ENCODE results near the gene CADPS2. TPM values are rescaled to one million over a fixed set of nuclear protein-coding genes. Genes with fewer than 3 reads are reported as not detected.

The CADPS2 gene
- total RNA-seq, 2 experiments from 2014 or later = not detected

GRCh38 chr7:122369756-122370155, 516.5 kb downstream of the CADPS2 start:
- H3K9me3 ChIP-seq (ENCODE audit: control insufficient read depth in 1 of 2, insufficient read depth in 1 of 2, low read length in 2 of 2) = no peaks in the 10 kb centered on the region
- Mint-ChIP-seq H3K36me3 (ENCODE audit: low read depth) (no peaks in the 10 kb centered on the region), H3K27ac (no peak overlapping the region), H3K9me3 (peaks cover 9% of the 10 kb centered on the region), H3K27me3 (no peaks in the 10 kb centered on the region), H3K4me1 (ENCODE audit: low read depth) (no peaks in the 10 kb centered on the region), H3K4me3 (no peak overlapping the region)
- intact Hi-C loops (cut with DNase I, micrococcal nuclease) = no loop called here
- DNase-seq (no peak), ATAC-seq (ENCODE audit: poor library complexity) (no peak)
- no peak for TF ChIP-seq CTCF (IDR thresholded peaks at IDR 0.05)
- no peak overlapping the region for H3K27ac ChIP-seq (ENCODE audit: low read depth in 1 of 2, low read length in 2 of 2)
- POLR2A ChIA-PET = no interaction called here
- no peaks in the 10 kb centered on the region for H3K36me3 ChIP-seq (ENCODE audit: insufficient read depth, low read length)
- H3K4me1 ChIP-seq (ENCODE audit: insufficient read depth, low read length) = no peaks in the 10 kb centered on the region
- no peaks in the 10 kb centered on the region for H3K27me3 ChIP-seq (ENCODE audit: control insufficient read depth in 1 of 2, insufficient read depth in 2 of 2, low read length in 2 of 2)
- CTCF ChIA-PET = no interaction called here
- no peak overlapping the region for H3K4me3 ChIP-seq (ENCODE audit: low read length)

GRCh38 chr7:122364761-122365280, 521.4 kb downstream of the CADPS2 start:
- H3K27me3 Mint-ChIP-seq = no peaks in the 10 kb centered on the region
- ChIA-PET CTCF (no interaction called here), POLR2A (no interaction called here)
- no peak for DNase-seq
- H3K4me1 Mint-ChIP-seq (ENCODE audit: low read depth) = no peaks in the 10 kb centered on the region
- H3K4me3 Mint-ChIP-seq = no peak overlapping the region
- Histone ChIP-seq H3K27ac (ENCODE audit: low read depth in 1 of 2, low read length in 2 of 2) (no peak overlapping the region), H3K4me3 (ENCODE audit: low read length) (no peak overlapping the region), H3K36me3 (ENCODE audit: insufficient read depth, low read length) (no peaks in the 10 kb centered on the region), H3K27me3 (ENCODE audit: control insufficient read depth in 1 of 2, insufficient read depth in 2 of 2, low read length in 2 of 2) (no peaks in the 10 kb centered on the region), H3K9me3 (ENCODE audit: control insufficient read depth in 1 of 2, insufficient read depth in 1 of 2, low read length in 2 of 2) (peaks cover 0 to 4% of the 10 kb centered on the region in 2 experiments), H3K4me1 (ENCODE audit: insufficient read depth, low read length) (no peaks in the 10 kb centered on the region)
- no peaks in the 10 kb centered on the region for H3K36me3 Mint-ChIP-seq (ENCODE audit: low read depth)
- peaks cover 7% of the 10 kb centered on the region for H3K9me3 Mint-ChIP-seq
- no peak for TF ChIP-seq CTCF (IDR thresholded peaks at IDR 0.05)
- no peak for ATAC-seq (ENCODE audit: poor library complexity)
- no peak overlapping the region for H3K27ac Mint-ChIP-seq
- intact Hi-C loops (cut with DNase I, micrococcal nuclease) = no loop called here

GRCh38 chr7:122363144-122363543, 523.1 kb downstream of the CADPS2 start:
- Histone ChIP-seq H3K4me3 (ENCODE audit: low read length) (no peak overlapping the region), H3K4me1 (ENCODE audit: insufficient read depth, low read length) (no peaks in the 10 kb centered on the region), H3K36me3 (ENCODE audit: insufficient read depth, low read length) (no peaks in the 10 kb centered on the region), H3K9me3 (ENCODE audit: control insufficient read depth in 1 of 2, insufficient read depth in 1 of 2, low read length in 2 of 2) (peaks cover 0 to 4% of the 10 kb centered on the region in 2 experiments), H3K27ac (ENCODE audit: low read depth in 1 of 2, low read length in 2 of 2) (no peak overlapping the region), H3K27me3 (ENCODE audit: control insufficient read depth in 1 of 2, insufficient read depth in 2 of 2, low read length in 2 of 2) (no peaks in the 10 kb centered on the region)
- H3K27ac Mint-ChIP-seq = no peak overlapping the region
- ChIA-PET POLR2A (no interaction called here), CTCF (no interaction called here)
- no peak overlapping the region for H3K4me3 Mint-ChIP-seq
- TF ChIP-seq CTCF (IDR thresholded peaks at IDR 0.05) = no peak
- DNase-seq = no peak
- intact Hi-C loops (cut with DNase I, micrococcal nuclease) = no loop called here
- ATAC-seq (ENCODE audit: poor library complexity) = no peak
- peaks cover 7% of the 10 kb centered on the region for H3K9me3 Mint-ChIP-seq
- H3K4me1 Mint-ChIP-seq (ENCODE audit: low read depth) = no peaks in the 10 kb centered on the region
- H3K36me3 Mint-ChIP-seq (ENCODE audit: low read depth) = no peaks in the 10 kb centered on the region
- H3K27me3 Mint-ChIP-seq = no peaks in the 10 kb centered on the region

Data from CD4-positive, alpha-beta T cell (primary cell).